WERI-Rb-1 (cell line): ENCODE measurements around the gene MESP1.

Experiments used
- DNase-seq: peaks from one replicate; pipeline ENCODE4 v3.0.0-alpha.2; 2020
- H3K27ac ChIP-seq: fragments of 250-450 bp; sonication (Bioruptor Pico); 2 replicates; pipeline ENCODE4 v1.5.1; 2020; ENCODE audit warnings: mild to moderate bottlenecking, moderate library complexity
- H3K27me3 ChIP-seq: fragments of 250-450 bp; sonication (Bioruptor Pico); 2 replicates; pipeline ENCODE4 v1.5.1; 2021; ENCODE audit warnings: mild to moderate bottlenecking, low read depth, moderate library complexity; ENCODE audit not compliant: insufficient read depth, severe bottlenecking
- H3K36me3 ChIP-seq: fragments of 250-450 bp; sonication (Bioruptor Pico); 2 replicates; pipeline ENCODE4 v1.5.1; 2020; ENCODE audit warnings: mild to moderate bottlenecking, moderate library complexity
- H3K4me3 ChIP-seq: 2 replicates; pipeline ENCODE4 v1.5.1; 2011; ENCODE audit warnings: low read depth, mild to moderate bottlenecking, control low read depth, low read length
- H3K9me3 ChIP-seq: fragments of 250-450 bp; sonication (Bioruptor Pico); 2 replicates; pipeline ENCODE4 v1.5.1; 2021; ENCODE audit warnings: mild to moderate bottlenecking, moderate library complexity; ENCODE audit not compliant: severe bottlenecking
- TF ChIP-seq, protein P1 (sequence below): IDR thresholded peaks from 2 replicates; pipeline ENCODE4 v1.5.1; 2011; ENCODE audit warnings: low read depth, mild to moderate bottlenecking, control low read depth, inconsistent platforms, low read length

The MESP1 gene

DNA sequence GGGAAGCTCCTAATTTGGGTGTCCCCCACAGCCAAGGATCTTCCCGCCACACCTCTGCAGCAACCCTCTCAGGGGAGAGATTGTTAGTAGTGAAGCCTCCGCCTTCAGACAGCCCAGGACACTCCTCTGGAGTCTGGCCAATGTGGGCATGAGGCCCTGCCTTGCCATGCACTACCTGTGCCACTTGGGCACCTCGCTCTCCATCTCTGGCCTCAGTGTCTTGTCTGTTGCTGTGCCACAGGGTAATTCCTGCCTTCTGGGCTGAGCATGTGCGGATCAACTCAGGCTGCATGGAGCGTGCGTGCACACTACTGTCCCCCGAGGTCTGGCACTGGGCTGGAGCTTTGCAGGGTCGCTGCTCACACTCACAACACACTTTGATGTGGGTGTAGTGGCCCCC, 7.9 kb upstream of the MESP1 start:
- TF ChIP-seq, protein P1, sequence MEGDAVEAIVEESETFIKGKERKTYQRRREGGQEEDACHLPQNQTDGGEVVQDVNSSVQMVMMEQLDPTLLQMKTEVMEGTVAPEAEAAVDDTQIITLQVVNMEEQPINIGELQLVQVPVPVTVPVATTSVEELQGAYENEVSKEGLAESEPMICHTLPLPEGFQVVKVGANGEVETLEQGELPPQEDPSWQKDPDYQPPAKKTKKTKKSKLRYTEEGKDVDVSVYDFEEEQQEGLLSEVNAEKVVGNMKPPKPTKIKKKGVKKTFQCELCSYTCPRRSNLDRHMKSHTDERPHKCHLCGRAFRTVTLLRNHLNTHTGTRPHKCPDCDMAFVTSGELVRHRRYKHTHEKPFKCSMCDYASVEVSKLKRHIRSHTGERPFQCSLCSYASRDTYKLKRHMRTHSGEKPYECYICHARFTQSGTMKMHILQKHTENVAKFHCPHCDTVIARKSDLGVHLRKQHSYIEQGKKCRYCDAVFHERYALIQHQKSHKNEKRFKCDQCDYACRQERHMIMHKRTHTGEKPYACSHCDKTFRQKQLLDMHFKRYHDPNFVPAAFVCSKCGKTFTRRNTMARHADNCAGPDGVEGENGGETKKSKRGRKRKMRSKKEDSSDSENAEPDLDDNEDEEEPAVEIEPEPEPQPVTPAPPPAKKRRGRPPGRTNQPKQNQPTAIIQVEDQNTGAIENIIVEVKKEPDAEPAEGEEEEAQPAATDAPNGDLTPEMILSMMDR, result no peak
- no peak for DNase-seq
- H3K27ac ChIP-seq, result 0 out of 2 replicates have a peak overlapping the region, but pooled peaks have one; percentile 14
- H3K36me3 ChIP-seq, result no peaks in the 10 kb centered on the region
- no peak overlapping the region for H3K4me3 ChIP-seq
- no peaks in the 10 kb centered on the region for H3K27me3 ChIP-seq
- H3K9me3 ChIP-seq, result no peaks in the 10 kb centered on the region

DNA sequence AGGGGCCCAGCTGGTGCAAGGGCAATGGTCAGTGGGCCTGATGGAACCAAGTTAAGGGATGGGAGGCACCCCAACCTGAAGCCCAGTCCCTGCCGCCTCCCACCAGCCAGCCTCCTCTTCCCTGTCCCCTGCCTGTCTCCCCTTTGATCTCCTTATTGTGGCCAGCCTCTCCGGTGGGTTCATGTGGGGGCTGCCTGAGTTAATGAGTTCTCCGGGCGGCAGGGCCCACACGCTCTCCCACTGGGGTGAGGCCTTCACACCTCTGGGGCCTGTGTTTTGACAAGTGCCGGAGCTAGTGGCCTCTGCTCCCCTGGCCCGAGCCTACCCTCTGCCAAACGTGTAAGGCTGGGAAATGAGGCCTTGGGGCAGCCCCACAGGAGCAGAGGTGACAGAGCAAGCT, 7.2 kb upstream of the MESP1 start:
- DNase-seq, result no peak
- Histone ChIP-seq H3K4me3 (no peak overlapping the region), H3K36me3 (no peaks in the 10 kb centered on the region), H3K27ac (no peak overlapping the region), H3K27me3 (no peaks in the 10 kb centered on the region), H3K9me3 (no peaks in the 10 kb centered on the region)
- TF ChIP-seq, protein P1, result no peak

DNA sequence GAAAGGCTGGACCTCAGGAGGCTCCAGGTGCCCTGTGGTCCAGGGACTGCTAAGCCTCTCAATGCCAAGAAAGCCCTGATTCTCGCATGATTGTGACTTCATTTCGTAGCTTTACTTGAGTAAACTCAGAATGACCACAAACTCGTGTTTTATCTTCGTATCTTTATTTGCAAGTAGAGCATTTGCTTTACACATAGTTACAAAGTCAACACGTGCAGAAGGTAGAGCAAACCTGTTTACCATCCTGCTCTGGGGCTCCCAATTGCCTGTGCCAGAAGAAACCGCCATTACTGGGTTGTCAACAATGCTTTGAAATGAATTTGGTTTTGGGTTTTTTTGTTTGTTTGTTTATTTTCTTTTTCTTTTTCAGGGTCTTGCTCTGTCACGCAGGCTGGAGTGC, 5.8 kb upstream of the MESP1 start:
- Histone ChIP-seq H3K36me3 (no peaks in the 10 kb centered on the region), H3K27ac (no peak overlapping the region), H3K4me3 (no peak overlapping the region), H3K27me3 (no peaks in the 10 kb centered on the region), H3K9me3 (no peaks in the 10 kb centered on the region)
- TF ChIP-seq, protein P1, result no peak
- no peak for DNase-seq

DNA sequence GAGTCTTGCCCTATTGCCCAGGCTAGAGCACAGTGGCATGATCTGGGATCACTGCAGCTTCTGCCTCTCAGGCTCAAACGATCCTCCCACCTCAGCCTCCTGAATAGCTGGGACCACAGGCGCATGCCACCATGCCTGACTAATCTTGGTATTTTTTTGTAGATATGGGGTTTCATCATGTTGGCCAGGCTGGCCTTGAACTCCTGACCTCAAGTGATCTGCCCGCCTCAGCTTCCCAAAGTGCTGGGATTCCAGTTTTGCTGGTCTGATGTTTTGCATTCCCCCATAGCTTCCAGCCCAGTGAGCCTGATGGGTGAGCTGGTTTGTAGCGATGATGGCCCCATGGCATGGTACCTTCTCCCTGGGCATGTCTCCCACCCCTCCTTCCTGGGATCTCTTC, 4.7 kb upstream of the MESP1 start:
- Histone ChIP-seq H3K4me3 (no peak overlapping the region), H3K27me3 (no peaks in the 10 kb centered on the region), H3K9me3 (no peaks in the 10 kb centered on the region), H3K27ac (no peak overlapping the region), H3K36me3 (no peaks in the 10 kb centered on the region)
- TF ChIP-seq, protein P1, result no peak
- DNase-seq, result no peak

DNA sequence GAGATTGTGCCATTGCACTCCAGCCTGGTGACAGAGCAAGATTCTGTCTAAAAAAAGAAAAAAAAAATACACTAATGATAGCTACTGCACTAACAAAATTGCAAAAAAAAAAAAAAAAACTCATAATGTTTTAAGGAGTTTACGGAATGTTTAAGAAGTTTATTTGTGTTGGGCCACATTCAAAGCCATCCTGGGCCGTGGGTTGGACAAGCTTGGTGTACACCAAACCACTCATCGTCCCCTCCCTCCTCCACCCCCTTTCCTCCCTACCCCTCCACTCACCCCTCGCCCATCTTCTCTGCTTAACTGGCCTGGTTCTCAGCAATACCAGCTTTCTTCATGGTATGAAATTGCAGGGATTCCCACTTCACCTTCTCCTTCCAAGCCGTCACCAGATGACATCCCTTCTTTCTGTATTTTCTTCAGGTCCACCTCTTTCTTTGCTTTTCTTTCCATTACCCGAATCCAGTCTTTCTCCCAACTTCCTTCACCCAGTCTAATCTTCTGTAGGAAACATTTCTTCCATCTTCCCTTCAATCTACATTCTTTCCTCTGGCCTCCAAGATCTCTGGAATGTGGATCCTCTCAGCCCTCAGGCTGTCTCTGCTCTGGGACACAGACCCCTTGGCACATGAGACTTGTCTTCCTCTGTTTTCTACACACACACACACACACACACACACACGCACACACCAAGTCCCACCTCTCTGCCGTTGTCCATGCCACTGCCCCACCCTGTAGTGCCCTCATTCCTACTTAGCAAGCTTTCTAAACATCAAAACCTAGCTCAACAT, 3.5 kb upstream of the MESP1 start:
- Histone ChIP-seq H3K4me3 (no peak overlapping the region), H3K27ac (no peak overlapping the region), H3K36me3 (no peaks in the 10 kb centered on the region), H3K9me3 (no peaks in the 10 kb centered on the region), H3K27me3 (no peaks in the 10 kb centered on the region)
- DNase-seq, result no peak
- TF ChIP-seq, protein P1, result no peak

DNA sequence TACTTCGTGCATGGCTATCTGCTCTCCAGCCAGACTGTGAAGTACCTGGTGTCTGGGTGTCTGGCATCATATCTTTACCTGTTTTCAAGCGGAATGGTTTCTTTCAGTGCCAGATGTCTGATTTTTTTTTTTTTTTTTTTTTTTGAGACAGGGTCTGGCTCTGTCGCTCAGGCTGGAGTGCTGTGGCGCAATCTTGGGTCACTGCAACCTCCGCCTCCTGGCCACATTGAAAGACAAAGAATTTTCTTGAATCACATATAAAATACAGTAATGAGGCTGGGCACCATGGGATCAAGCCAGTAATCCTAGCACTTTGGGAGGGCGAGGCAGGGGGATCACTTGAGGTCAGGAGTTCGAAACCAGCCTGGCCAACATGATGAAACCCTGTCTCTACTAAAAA, 2.8 kb upstream of the MESP1 start:
- H3K36me3 ChIP-seq, result no peaks in the 10 kb centered on the region
- no peak overlapping the region for H3K4me3 ChIP-seq
- no peaks in the 10 kb centered on the region for H3K9me3 ChIP-seq
- DNase-seq, result no peak
- no peak overlapping the region for H3K27ac ChIP-seq
- TF ChIP-seq, protein P1, result no peak
- no peaks in the 10 kb centered on the region for H3K27me3 ChIP-seq
